Esophagus squamous epithelium (tissue), 4 donors: Measurements from ENCODE around the gene GNPTG.

ENCODE experiments used
- POLR2A ChIP-seq, 4 donors: fragments of 450-650 bp; IDR thresholded peaks; one replicate each; pipeline ENCODE4 v1.6.1; 2017; ENCODE audit warnings: antibody characterized with exemption in 4 of 4, mild to moderate bottlenecking in 4 of 4, moderate library complexity in 3 of 4
- TF ChIP-seq, protein P1 (sequence below), 6 experiments: fragments of 450-650 bp in 4 of 6; fragments of 200-600 bp in 2 of 6; sonication (generic) in 2 of 6; IDR thresholded peaks; one replicate each; pipeline ENCODE4 v1.5.1; 2016 to 2019; ENCODE audit warnings: antibody characterized with exemption in 6 of 6, mild to moderate bottlenecking in 4 of 6, moderate library complexity in 4 of 6

DNA sequence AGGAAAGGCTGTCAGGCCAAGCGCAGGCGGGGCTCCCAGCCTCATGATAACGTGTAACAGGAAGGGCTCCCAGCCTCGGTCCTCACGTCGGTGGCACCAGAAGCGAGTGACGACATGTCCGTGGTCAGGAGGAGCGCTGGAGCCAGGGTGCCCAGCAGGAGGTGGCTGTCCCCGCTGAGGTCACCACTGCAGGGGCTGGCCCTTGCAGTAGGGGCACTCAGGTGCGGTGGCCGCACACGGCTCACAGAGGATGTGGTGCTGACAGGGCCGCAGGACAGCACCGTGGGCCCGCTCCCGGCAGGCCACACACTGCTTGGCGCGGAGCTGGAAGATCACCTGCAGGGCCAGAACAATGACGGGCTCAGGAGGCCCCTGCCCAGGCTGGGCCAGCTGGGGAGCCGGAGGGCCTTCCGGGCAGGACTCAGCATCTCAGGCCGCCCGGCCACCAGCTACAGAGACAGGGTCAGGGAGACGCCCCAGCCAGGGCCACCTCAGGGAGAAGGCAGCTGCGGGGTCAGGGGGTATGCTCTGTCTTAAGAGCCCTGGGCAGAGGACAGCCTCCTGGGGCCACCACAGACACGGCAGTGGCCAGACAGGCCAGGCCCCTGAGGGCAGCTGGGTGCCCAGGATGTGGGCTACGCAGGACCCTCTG, 14.5 kb downstream of the GNPTG start:
- TF ChIP-seq, protein P1, sequence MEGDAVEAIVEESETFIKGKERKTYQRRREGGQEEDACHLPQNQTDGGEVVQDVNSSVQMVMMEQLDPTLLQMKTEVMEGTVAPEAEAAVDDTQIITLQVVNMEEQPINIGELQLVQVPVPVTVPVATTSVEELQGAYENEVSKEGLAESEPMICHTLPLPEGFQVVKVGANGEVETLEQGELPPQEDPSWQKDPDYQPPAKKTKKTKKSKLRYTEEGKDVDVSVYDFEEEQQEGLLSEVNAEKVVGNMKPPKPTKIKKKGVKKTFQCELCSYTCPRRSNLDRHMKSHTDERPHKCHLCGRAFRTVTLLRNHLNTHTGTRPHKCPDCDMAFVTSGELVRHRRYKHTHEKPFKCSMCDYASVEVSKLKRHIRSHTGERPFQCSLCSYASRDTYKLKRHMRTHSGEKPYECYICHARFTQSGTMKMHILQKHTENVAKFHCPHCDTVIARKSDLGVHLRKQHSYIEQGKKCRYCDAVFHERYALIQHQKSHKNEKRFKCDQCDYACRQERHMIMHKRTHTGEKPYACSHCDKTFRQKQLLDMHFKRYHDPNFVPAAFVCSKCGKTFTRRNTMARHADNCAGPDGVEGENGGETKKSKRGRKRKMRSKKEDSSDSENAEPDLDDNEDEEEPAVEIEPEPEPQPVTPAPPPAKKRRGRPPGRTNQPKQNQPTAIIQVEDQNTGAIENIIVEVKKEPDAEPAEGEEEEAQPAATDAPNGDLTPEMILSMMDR (IDR thresholded peaks at IDR 0.05), result no peak
- TF ChIP-seq POLR2A (IDR thresholded peaks at IDR 0.05), result no peak
